Endodermal cell (in vitro differentiated cells): ENCODE measurements around the gene USP24. TPM values are rescaled to one million over a fixed set of nuclear protein-coding genes. Genes with fewer than 3 reads are reported as not detected.

Experiments used
- DNase-seq: peaks from one replicate; pipeline ENCODE4 v3.0.0-alpha.2; 2017
- H3K27ac ChIP-seq: 2 replicates; pipeline ENCODE4 v1.5.1; 2013; ENCODE audit warnings: mild to moderate bottlenecking, low read depth, low read length, moderate library complexity
- H3K27me3 ChIP-seq: 2 replicates; pipeline ENCODE4 v1.6.1; 2013; ENCODE audit warnings: mild to moderate bottlenecking, low read length, moderate library complexity; ENCODE audit not compliant: insufficient read depth, control insufficient read depth, poor library complexity, severe bottlenecking
- H3K36me3 ChIP-seq: 2 replicates; pipeline ENCODE4 v1.7.0; 2013; ENCODE audit warnings: mild to moderate bottlenecking, low read length, moderate library complexity; ENCODE audit not compliant: control insufficient read depth, insufficient read depth
- H3K4me1 ChIP-seq: one replicate; pipeline ENCODE4 v1.7.0; 2013; ENCODE audit warnings: low read length; ENCODE audit not compliant: control insufficient read depth, insufficient read depth
- H3K4me3 ChIP-seq: 2 replicates; pipeline ENCODE4 v1.5.1; 2013; ENCODE audit warnings: mild to moderate bottlenecking, low read length, moderate library complexity
- H3K9ac ChIP-seq: 2 replicates; pipeline ENCODE4 v1.6.1; 2013; ENCODE audit warnings: mild to moderate bottlenecking, low read length, moderate library complexity; ENCODE audit not compliant: poor library complexity, severe bottlenecking; ENCODE audit errors: extremely low read depth
- H3K9me3 ChIP-seq: 2 replicates; pipeline ENCODE4 v1.6.1; 2013; ENCODE audit warnings: mild to moderate bottlenecking, low read length, moderate library complexity; ENCODE audit not compliant: control insufficient read depth
- H3K27ac Mint-ChIP-seq: 2 replicates; pipeline ENCODE4 v1.8.0; 2020; ENCODE audit warnings: mixed read lengths
- H3K27me3 Mint-ChIP-seq: 2 replicates; pipeline ENCODE4 v1.8.0; 2021; ENCODE audit warnings: mild to moderate bottlenecking, mixed read lengths; ENCODE audit not compliant: insufficient read depth
- H3K36me3 Mint-ChIP-seq: 2 replicates; pipeline ENCODE4 v1.8.0; 2020; ENCODE audit warnings: low read depth, mixed read lengths
- H3K4me1 Mint-ChIP-seq: 2 replicates; pipeline ENCODE4 v1.8.0; 2020; ENCODE audit warnings: mixed read lengths
- H3K4me3 Mint-ChIP-seq: 2 replicates; pipeline ENCODE4 v1.8.0; 2020; ENCODE audit warnings: mild to moderate bottlenecking, moderate library complexity, mixed read lengths
- H3K9me3 Mint-ChIP-seq: 2 replicates; pipeline ENCODE4 v1.8.0; 2020; ENCODE audit warnings: mild to moderate bottlenecking, mixed read lengths
- CTCF ChIP-seq: fragments of 200-600 bp; sonication (generic); conservative IDR thresholded peaks from 2 replicates; pipeline ENCODE4 v1.5.0; 2021; ENCODE audit warnings: antibody characterized with exemption, mild to moderate bottlenecking
- WGBS, 2 experiments: methylation state at CpG; one replicate each; pipeline versions ENCODE4 v1.1.5 to v1.1.7; 2013; ENCODE audit warnings: missing lambda C conversion rate in 2 of 2, mixed read lengths in 1 of 2; ENCODE audit not compliant: insufficient coverage in 1 of 2, insufficient read length in 1 of 2; 5-methylcytosine and 5-hydroxymethylcytosine counted together
- total RNA-seq, 2 donors: library from RNA; stranded (reverse); fragmentation: NEBNext Ultra II Directional in 1 of 2; extraction: Animal tissue kit (Norgen Biotek cat#: 25700) in 1 of 2; gene quantifications; 2 replicates in 1 of 2; 3 replicates in 1 of 2; pipeline ENCODE4 v1.2.1, GENCODE V29; 2021

USP24 gene
- total RNA-seq, 2 donors from 2014 or later, result 68.2 to 71.5 TPM

- Histone ChIP-seq H3K4me1 (no peaks in the 10 kb centered on the region), H3K27me3 (no peaks in the 10 kb centered on the region), H3K9me3 (no peaks in the 10 kb centered on the region), H3K4me3 (no peak overlapping the region), H3K9ac (no peak overlapping the region), H3K27ac (no peak overlapping the region), H3K36me3 (peaks cover 91% of the 10 kb centered on the region)
- 94 to 100% methylated on average over 2 to 3 of the region's 3 CpGs for WGBS, 2 experiments
- Mint-ChIP-seq H3K4me3 (no peak overlapping the region), H3K27ac (no peak overlapping the region), H3K4me1 (no peaks in the 10 kb centered on the region), H3K9me3 (no peaks in the 10 kb centered on the region), H3K27me3 (no peaks in the 10 kb centered on the region), H3K36me3 (peaks cover 45% of the 10 kb centered on the region)
- DNase-seq, result no peak
- no peak for TF ChIP-seq CTCF
These were observed 43.5 kb downstream of the USP24 start for GRCh38 chr1:55171694-55172093.

- Mint-ChIP-seq H3K4me1 (peaks cover under 1% of the 10 kb centered on the region), H3K9me3 (no peaks in the 10 kb centered on the region), H3K36me3 (peaks cover 49% of the 10 kb centered on the region), H3K4me3 (no peak overlapping the region), H3K27me3 (no peaks in the 10 kb centered on the region), H3K27ac (peak overlapping the region; percentile 15)
- H3K27ac ChIP-seq, result no peak overlapping the region
- WGBS, 2 experiments, result 100% methylated on average over 1 of the region's 1 CpG; no CpG with 5 or more reads in 1 of the 2 experiments
- no peaks in the 10 kb centered on the region for H3K4me1 ChIP-seq
- no peak overlapping the region for H3K4me3 ChIP-seq
- no peak for DNase-seq
- no peak for TF ChIP-seq CTCF
- H3K27me3 ChIP-seq, result no peaks in the 10 kb centered on the region
- H3K9ac ChIP-seq, result no peak overlapping the region
- no peaks in the 10 kb centered on the region for H3K9me3 ChIP-seq
- H3K36me3 ChIP-seq, result peaks cover 89% of the 10 kb centered on the region
These were observed 44.7 kb downstream of the USP24 start for GRCh38 chr1:55170426-55170825.

- H3K27me3 Mint-ChIP-seq, result no peaks in the 10 kb centered on the region
- H3K4me1 Mint-ChIP-seq, result peaks cover 10% of the 10 kb centered on the region
- DNase-seq, result no peak
- H3K27me3 ChIP-seq, result no peaks in the 10 kb centered on the region
- no peak overlapping the region for H3K4me3 Mint-ChIP-seq
- H3K4me3 ChIP-seq, result no peak overlapping the region
- H3K9ac ChIP-seq, result no peak overlapping the region
- peaks cover 94% of the 10 kb centered on the region for H3K36me3 ChIP-seq
- peaks cover 61% of the 10 kb centered on the region for H3K36me3 Mint-ChIP-seq
- no peak overlapping the region for H3K27ac Mint-ChIP-seq
- H3K9me3 ChIP-seq, result no peaks in the 10 kb centered on the region
- no peaks in the 10 kb centered on the region for H3K9me3 Mint-ChIP-seq
- 88% methylated on average over 1 of the region's 1 CpG; no CpG with 5 or more reads in 1 of the 2 experiments for WGBS, 2 experiments
- no peak overlapping the region for H3K27ac ChIP-seq
- TF ChIP-seq CTCF, result no peak
- H3K4me1 ChIP-seq, result no peaks in the 10 kb centered on the region
These were observed 46.0 kb downstream of the USP24 start for GRCh38 chr1:55169126-55169525.
